A549 (cell line): ENCODE results near the gene JAGN1. TPM values are rescaled to one million over a fixed set of nuclear protein-coding genes. Genes with fewer than 3 reads are reported as not detected.
"Not testable (repeated sequence)": the region's sequence is repeated elsewhere in the genome, so short reads cannot be mapped to it uniquely, and the experiment has no call there.

ENCODE experiments used
- ATAC-seq, 2 experiments: fragments of 200-7000 bp in 1 of 2; fragments of >200 bp in 1 of 2; cut with Nextera tagmentation in 1 of 2; cut with Tn5 transposase in 1 of 2; 3 replicates each; pipeline versions ENCODE4 v1.8.0 to v1.9.1; 2018 to 2020; ENCODE audit warnings: mild to moderate bottlenecking in 1 of 2, moderate library complexity in 1 of 2
- CTCF ChIA-PET: fragments of 300-600 bp; sonication (Branson Sonifier 250); formaldehyde crosslinking; extraction: SDS; loops from one replicate; lab custom pipeline; 2021; ENCODE audit warnings: antibody characterized with exemption, inconsistent platforms; lab: Yijun Ruan, JAX
- POLR2A ChIA-PET: fragments of 350-600 bp; formaldehyde crosslinking; extraction: SDS; loops from one replicate; lab custom pipeline; 2021; ENCODE audit warnings: antibody characterized with exemption, inconsistent platforms; lab: Yijun Ruan, JAX
- DNase-seq, 2 experiments: peaks; one replicate each; pipeline versions ENCODE4 v3.0.0 to v3.0.0-alpha.2; 2011 to 2016; ENCODE audit warnings: low read depth in 1 of 2, low spot score in 1 of 2
- FAIRE-seq: peaks from 2 replicates; lab custom pipeline; 2011; peaks lifted over from hg19 to GRCh38; lab: Jason Lieb, UNC
- H3K27ac ChIP-seq, 2 experiments: fragments of >200 bp; sonication (Bioruptor Twin); formaldehyde crosslinking; 3 replicates each; pipeline ENCODE4 v1.5.1; 2016 to 2017
- H3K4me1 ChIP-seq: fragments of >200 bp; sonication (Bioruptor Twin); formaldehyde crosslinking; 3 replicates; pipeline ENCODE4 v1.6.1; 2016
- H3K4me2 ChIP-seq: fragments of >200 bp; sonication (Bioruptor Twin); formaldehyde crosslinking; 3 replicates; pipeline ENCODE4 v1.6.1; 2016
- H3K4me3 ChIP-seq: fragments of >200 bp; sonication (Bioruptor Twin); formaldehyde crosslinking; 3 replicates; pipeline ENCODE4 v1.5.1; 2016
- H3K9me3 ChIP-seq: fragments of >200 bp; sonication (Bioruptor Twin); formaldehyde crosslinking; 3 replicates; pipeline ENCODE4 v1.6.1; 2016
- CEBPB ChIP-seq, 2 experiments: fragments of >200 bp in 1 of 2; sonication (Bioruptor Twin) in 1 of 2; formaldehyde crosslinking in 1 of 2; IDR thresholded peaks; 2 replicates each; pipeline ENCODE4 v1.6.1; 2012 to 2016
- EHMT2 ChIP-seq: fragments of 200-600 bp; sonication (generic); IDR thresholded peaks from 2 replicates; pipeline ENCODE4 v1.6.1; 2016; ENCODE audit warnings: antibody characterized with exemption, low read depth, mild to moderate bottlenecking, moderate library complexity
- ESRRA ChIP-seq: fragments of 150-350 bp; IDR thresholded peaks from 2 replicates; pipeline ENCODE4 v1.6.1; 2014; ENCODE audit warnings: mild to moderate bottlenecking, low read length, borderline replicate concordance
- FOSL2 ChIP-seq, 2 experiments: fragments of 450-650 bp in 1 of 2; fragments of >200 bp in 1 of 2; sonication (Bioruptor Twin) in 1 of 2; formaldehyde crosslinking; IDR thresholded peaks; 2 replicates each; pipeline versions ENCODE4 v1.5.0 to v1.6.1; 2016 to 2020; ENCODE audit warnings: mild to moderate bottlenecking in 1 of 2, moderate library complexity in 1 of 2
- HOXB5 ChIP-seq: fragments of 250-450 bp; sonication (Bioruptor Pico); IDR thresholded peaks from 2 replicates; pipeline ENCODE4 v1.5.0; 2020; ENCODE audit warnings: mild to moderate bottlenecking, moderate library complexity
- KDM5A ChIP-seq: fragments of 200-600 bp; sonication (generic); IDR thresholded peaks from 2 replicates; pipeline ENCODE4 v1.6.1; 2016; ENCODE audit warnings: antibody characterized with exemption, mild to moderate bottlenecking
- MAFK ChIP-seq: fragments of 450-650 bp; IDR thresholded peaks from 2 replicates; pipeline ENCODE4 v1.6.1; 2014; ENCODE audit not compliant: partially characterized antibody
- MAX ChIP-seq: IDR thresholded peaks from 2 replicates; pipeline ENCODE4 v1.6.1; 2012
- MAZ ChIP-seq: fragments of 150-350 bp; IDR thresholded peaks from 2 replicates; pipeline ENCODE4 v1.6.1; 2014; ENCODE audit warnings: antibody characterized with exemption, low read depth, low read length, borderline replicate concordance
- NPAS2 ChIP-seq: fragments of 250-450 bp; sonication (Bioruptor Pico); IDR thresholded peaks from 2 replicates; pipeline ENCODE4 v1.8.0; 2022; ENCODE audit warnings: mild to moderate bottlenecking, moderate library complexity, borderline replicate concordance
- NR3C1 ChIP-seq: fragments of >200 bp; sonication (Bioruptor Twin); formaldehyde crosslinking; IDR thresholded peaks from 3 replicates; pipeline ENCODE4 v1.6.1; 2017
- PHF8 ChIP-seq: fragments of 200-600 bp; sonication (generic); IDR thresholded peaks from 2 replicates; pipeline ENCODE4 v1.6.1; 2016; ENCODE audit warnings: low read depth, mild to moderate bottlenecking, antibody characterized with exemption, moderate library complexity, borderline replicate concordance
- RNF2 ChIP-seq: fragments of 200-600 bp; sonication (generic); IDR thresholded peaks from 2 replicates; pipeline ENCODE4 v1.6.1; 2016; ENCODE audit warnings: low read depth, mild to moderate bottlenecking, antibody characterized with exemption, moderate library complexity, borderline replicate concordance
- WGBS: methylation state at CpG from one replicate; pipeline ENCODE4 v1.1.6; 2017; ENCODE audit errors: missing lambda C conversion rate; 5-methylcytosine and 5-hydroxymethylcytosine counted together
- polyA plus RNA-seq, 4 experiments: library from polyadenylated mRNA; depleted of rRNA in 3 of 4; stranded (reverse); fragments of >200 nt; fragmentation: RNase III in 1 of 4; extraction: RNeasy Plus Mini Kit Qiagen cat#74134 plus additional on column Dnase treatment in 1 of 4; gene quantifications; 2 replicates in 3 of 4; 3 replicates in 1 of 4; pipeline ENCODE4 v1.2.3, GENCODE V29; 2011 to 2017

The JAGN1 gene
- polyA plus RNA-seq, 2 of the 4 experiments (the other 2 are of a cell fraction): 48.6 to 63.2 TPM

GRCh38 chr3:9896755-9897407, 6.5 kb downstream of the JAGN1 start:
- POLR2A ChIA-PET: interaction anchor here (0.8 kb wide), 1 partner anchor 16 kb away, joined by 5 read pairs; no protein-coding TSS in a partner anchor
- H3K4me3 ChIP-seq, H3K9me3 ChIP-seq: not testable (repeated sequence)
- CTCF ChIA-PET: interaction anchor here (0.7 to 1.7 kb wide), 5 partner anchors 13 to 146 kb away, joined by 4 to 5 read pairs (median 4); partner anchors contain the start of gene CRELD1
- peaks cover 72% of the 10 kb centered on the region for H3K4me1 ChIP-seq
- TF ChIP-seq CEBPB (IDR thresholded peaks at IDR 0.05): peak in 1 of 2 experiments; percentile 16; a peak in 1 of 4 replicates
- TF ChIP-seq, all 56 proteins: peak for 1; not testable (repeated sequence) for 55
- ATAC-seq: peak in 1 of 2 experiments; percentile 14; a peak in 3 of 6 replicates
- not testable (repeated sequence) for FAIRE-seq, DNase-seq
- Histone ChIP-seq H3K4me2 (peak overlapping the region; percentile 68), H3K27ac (peak overlapping the region; percentile 76 to 82)
- WGBS: 77% methylated on average over 10 of the region's 10 CpGs

- Histone ChIP-seq H3K27ac (peak overlapping the region; percentile 76 to 82), H3K4me2 (peak overlapping the region; percentile 68), H3K4me1 (peaks cover 68% of the 10 kb centered on the region), H3K9me3 (no peaks in the 10 kb centered on the region), H3K4me3 (no peak overlapping the region)
- peak; percentile 81 to 85 for ATAC-seq
- CTCF ChIA-PET: interaction anchor here (0.7 to 1.7 kb wide), 6 partner anchors 13 to 147 kb away, joined by 3 to 5 read pairs (median 4); partner anchors contain the start of gene CRELD1
- TF ChIP-seq HOXB5 (CRISPR knock-in tag) (peak; percentile 85; the same call in 1 of the 2 replicates), MAFK (peak; percentile 56), RNF2 (no peak), MAX (peak; percentile 76)
- no peak for FAIRE-seq
- POLR2A ChIA-PET: interaction anchor here (0.8 to 1.1 kb wide), 4 partner anchors 13 to 49 kb away, joined by 3 to 6 read pairs (median 4); partner anchors contain the start of gene CRELD1
- DNase-seq: peak; percentile 79 to 90
- WGBS: 26% methylated on average over 4 of the region's 4 CpGs
Observed at GRCh38 chr3:9897408-9898372, 7.3 kb downstream of the JAGN1 start.

- no peak for DNase-seq
- ATAC-seq: peak; percentile 9 to 13; a peak in 4 of 6 replicates
- FAIRE-seq: no peak
- 54% methylated on average over 8 of the region's 8 CpGs for WGBS
- peaks cover 67% of the 10 kb centered on the region for H3K4me1 ChIP-seq
- H3K9me3 ChIP-seq: no peaks in the 10 kb centered on the region
- CTCF ChIA-PET: interaction anchor here (0.7 to 1.7 kb wide), 4 partner anchors 9 to 52 kb away, joined by 3 to 5 read pairs (median 3); no protein-coding TSS in a partner anchor
- H3K27ac ChIP-seq: peak overlapping the region; percentile 76 to 82
- TF ChIP-seq NR3C1: no peak
- no peak for TF ChIP-seq MAZ
- peak in 1 of 2 experiments; percentile 11; a peak in 1 of 4 replicates for TF ChIP-seq CEBPB (IDR thresholded peaks at IDR 0.05)
- TF ChIP-seq NPAS2 (CRISPR knock-in tag): no peak
- no peak for TF ChIP-seq EHMT2
- no peak for TF ChIP-seq PHF8
- 0 out of 2 replicates have a peak, but pooled peaks have one; percentile 8 for TF ChIP-seq FOSL2 (IDR thresholded peaks at IDR 0.05)
- TF ChIP-seq FOSL2 (CRISPR knock-in tag; IDR thresholded peaks at IDR 0.05): no peak
- TF ChIP-seq KDM5A: no peak
- no peak for TF ChIP-seq ESRRA
- TF ChIP-seq, all 56 proteins: peak for 2
- POLR2A ChIA-PET: interaction anchor here (1.0 to 1.1 kb wide), 2 partner anchors 14 to 34 kb away, joined by 4 to 6 read pairs; partner anchors contain the start of gene CRELD1
- H3K4me2 ChIP-seq: peak overlapping the region; percentile 68
- no peak overlapping the region for H3K4me3 ChIP-seq
Observed at GRCh38 chr3:9898467-9899241, 8.2 kb downstream of the JAGN1 start.
